Measurements from ENCODE around the gene TBC1D30.

- TF ChIP-seq POLR2A (IDR thresholded peaks at IDR 0.05): no peak
- TF ChIP-seq, protein P1, sequence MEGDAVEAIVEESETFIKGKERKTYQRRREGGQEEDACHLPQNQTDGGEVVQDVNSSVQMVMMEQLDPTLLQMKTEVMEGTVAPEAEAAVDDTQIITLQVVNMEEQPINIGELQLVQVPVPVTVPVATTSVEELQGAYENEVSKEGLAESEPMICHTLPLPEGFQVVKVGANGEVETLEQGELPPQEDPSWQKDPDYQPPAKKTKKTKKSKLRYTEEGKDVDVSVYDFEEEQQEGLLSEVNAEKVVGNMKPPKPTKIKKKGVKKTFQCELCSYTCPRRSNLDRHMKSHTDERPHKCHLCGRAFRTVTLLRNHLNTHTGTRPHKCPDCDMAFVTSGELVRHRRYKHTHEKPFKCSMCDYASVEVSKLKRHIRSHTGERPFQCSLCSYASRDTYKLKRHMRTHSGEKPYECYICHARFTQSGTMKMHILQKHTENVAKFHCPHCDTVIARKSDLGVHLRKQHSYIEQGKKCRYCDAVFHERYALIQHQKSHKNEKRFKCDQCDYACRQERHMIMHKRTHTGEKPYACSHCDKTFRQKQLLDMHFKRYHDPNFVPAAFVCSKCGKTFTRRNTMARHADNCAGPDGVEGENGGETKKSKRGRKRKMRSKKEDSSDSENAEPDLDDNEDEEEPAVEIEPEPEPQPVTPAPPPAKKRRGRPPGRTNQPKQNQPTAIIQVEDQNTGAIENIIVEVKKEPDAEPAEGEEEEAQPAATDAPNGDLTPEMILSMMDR (IDR thresholded peaks at IDR 0.05): no peak
These were observed 86.6 kb downstream of the TBC1D30 start for GRCh38 chr12:64911081-64911480.
